GM19035 (cell line): Measurements from ENCODE around the gene FCER1G.

Experiments used
- ATAC-seq: cut with Tn5 transposase; IDR thresholded peaks from one replicate; pipeline ENCODE4 v1.9.1; 2021; ENCODE audit not compliant: unreplicated experiment

FCER1G gene

DNA sequence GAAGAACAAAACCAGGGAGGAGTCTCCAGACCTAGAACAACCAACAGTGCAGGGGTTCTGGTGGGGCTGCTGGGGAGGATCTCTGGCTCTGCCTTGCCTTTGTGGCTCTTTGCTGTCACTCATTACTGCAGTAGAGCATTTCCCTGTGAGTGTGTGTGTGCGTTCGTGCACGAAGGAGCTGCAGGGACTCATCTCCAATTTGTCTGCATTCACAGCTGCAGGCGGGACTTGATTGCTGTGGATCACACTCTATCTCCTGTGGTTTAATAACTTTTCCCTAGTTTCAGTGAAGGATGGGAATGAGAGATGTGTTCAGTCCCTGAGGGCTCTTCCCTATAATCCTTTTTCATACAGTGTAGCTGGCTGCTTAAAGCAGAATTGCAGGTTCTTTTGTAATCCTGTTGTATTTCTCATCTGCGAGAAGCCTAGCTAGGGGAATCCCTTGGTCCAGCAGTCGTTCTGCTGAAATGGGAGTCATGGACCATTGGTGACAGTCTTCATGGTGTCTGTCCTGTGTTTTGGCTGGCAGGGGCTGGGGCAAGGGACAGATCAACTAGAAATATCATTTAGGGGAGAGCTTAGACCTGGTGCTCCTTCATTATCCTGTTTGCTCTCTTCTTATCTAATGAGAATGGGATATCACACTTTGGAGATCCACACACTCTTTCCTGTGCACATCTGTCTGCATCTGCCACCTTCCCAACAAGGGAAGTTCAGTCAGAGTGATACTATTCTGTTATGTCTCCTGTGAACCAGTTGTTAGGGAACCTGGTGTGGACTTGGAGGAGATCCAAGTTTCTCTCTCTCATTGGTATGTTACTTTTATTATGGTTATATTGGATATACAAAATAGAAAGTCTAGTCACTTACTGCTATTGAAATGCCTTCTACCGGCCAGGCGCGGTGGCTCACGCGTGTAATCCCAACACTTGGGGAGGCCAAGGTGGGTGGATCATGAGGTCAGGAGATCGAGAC, 46.5 kb downstream of the FCER1G start:
- no peak for ATAC-seq

DNA sequence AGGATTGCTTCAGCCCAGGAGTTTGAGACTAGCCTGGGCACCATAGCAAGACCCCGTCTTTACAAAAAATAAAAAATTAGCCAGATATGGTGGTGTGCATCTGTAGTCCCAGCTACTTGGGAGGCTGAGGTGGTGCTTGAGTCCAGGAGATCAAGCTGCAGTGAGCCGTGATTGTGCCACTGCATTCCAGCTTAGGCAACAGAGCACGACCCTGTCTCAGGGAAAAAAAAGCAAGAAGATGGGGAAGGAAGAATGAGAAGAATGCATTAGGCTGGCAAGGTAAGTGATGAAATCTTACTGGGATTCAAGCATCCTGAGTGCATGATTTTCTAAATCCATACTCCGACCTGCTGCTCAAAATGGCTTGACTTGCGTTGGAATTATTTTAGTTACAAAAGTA, 50.2 kb downstream of the FCER1G start:
- no peak for ATAC-seq

DNA sequence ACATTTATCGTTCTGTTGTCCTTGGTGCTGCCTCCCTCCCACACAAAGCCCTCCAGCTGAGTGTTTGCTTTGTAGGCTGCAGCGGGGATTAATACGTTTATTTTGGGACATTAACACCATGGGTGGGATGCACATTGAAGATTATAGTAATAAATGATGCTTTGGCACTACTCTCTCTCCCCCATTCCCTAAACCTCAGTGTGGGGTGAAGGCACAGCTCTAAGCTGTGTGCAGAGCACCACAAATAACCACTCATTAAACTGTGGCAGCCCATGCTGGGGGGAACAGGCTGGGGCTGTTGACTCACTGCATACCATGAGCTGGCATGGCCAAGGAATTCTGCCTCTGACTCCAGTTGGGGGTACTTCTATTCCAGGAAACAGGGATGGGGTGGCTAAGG, 51.1 kb downstream of the FCER1G start:
- no peak for ATAC-seq

DNA sequence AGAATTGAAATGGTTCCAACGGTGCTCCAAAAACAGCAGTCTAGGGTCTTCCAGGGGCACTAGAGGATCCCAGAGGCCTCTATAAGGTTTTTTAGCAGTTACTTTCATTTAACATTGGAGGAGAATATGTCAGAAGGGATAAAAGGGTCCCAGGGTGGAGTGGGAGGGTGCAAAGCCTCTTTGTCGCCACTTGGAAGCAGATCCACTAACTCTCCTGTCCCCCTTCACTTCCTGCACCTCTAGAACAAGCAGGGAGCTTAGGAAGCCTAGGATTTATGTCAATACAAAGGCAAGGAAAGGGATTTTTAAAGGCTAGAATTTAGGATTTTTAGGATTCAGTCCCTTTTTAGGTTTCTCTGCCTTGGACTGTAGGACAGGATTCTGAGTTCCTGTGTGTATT, 51.7 kb downstream of the FCER1G start:
- ATAC-seq: no peak

DNA sequence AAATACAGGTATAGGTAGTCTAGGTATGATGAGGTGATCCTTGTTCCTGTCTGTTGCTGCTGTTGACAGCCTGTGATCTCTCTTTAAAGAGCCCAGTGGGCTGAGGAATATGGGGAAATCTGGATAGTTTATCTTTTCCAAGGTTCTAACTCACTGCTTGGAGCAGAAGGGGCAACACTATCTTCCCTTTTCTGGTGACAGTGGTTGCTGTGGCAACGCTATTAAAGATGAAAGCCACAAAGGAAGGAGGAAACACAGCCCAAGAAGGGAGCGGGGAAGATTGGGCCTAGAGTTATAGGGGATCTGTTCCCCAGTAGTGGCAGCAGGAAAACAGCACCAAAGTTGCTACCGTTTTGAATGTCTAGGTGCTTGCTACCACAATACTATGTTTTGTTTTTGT, 52.2 kb downstream of the FCER1G start:
- ATAC-seq: no peak
